ENCODE results near the gene PIAS1.
"Not testable (repeated sequence)": the region's sequence is repeated elsewhere in the genome, so short reads cannot be mapped to it uniquely, and the experiment has no call there.

Gene PIAS1

GRCh38 chr15:68166847-68167246 lies 112.7 kb downstream of the PIAS1 start:
- Histone ChIP-seq H3K4me3 (no peak overlapping the region), H3K9me3 (no peaks in the 10 kb centered on the region), H3K36me3 (replicated peaks) (peaks cover 15% of the 10 kb centered on the region)

GRCh38 chr15:68172037-68172436 lies 117.9 kb downstream of the PIAS1 start:
- in situ Hi-C loops (cut with MboI; ENCODE audit: low sequenced_read_pairs); H3K27me3 ChIP-seq (ENCODE audit: low read depth): not testable (repeated sequence)
- peaks cover 19% of the 10 kb centered on the region for H3K36me3 ChIP-seq (replicated peaks)

More at GRCh38 chr15:68166847-68167246, 112.7 kb downstream of the PIAS1 start:
- no peak for DNase-seq (ENCODE audit: low spot score in 2 of 2)
- no peaks in the 10 kb centered on the region for H3K27me3 ChIP-seq (ENCODE audit: low read depth)
- in situ Hi-C loops (cut with MboI; ENCODE audit: low sequenced_read_pairs): no loop called here
- H3K4me1 ChIP-seq: no peaks in the 10 kb centered on the region

GRCh38 chr15:68173119-68173518 lies 119.0 kb downstream of the PIAS1 start:
- Histone ChIP-seq H3K9me3 (no peaks in the 10 kb centered on the region), H3K36me3 (replicated peaks) (peaks cover 23% of the 10 kb centered on the region), H3K4me3 (no peak overlapping the region), H3K27me3 (ENCODE audit: low read depth) (no peaks in the 10 kb centered on the region), H3K4me1 (no peaks in the 10 kb centered on the region)
- in situ Hi-C loops (cut with MboI; ENCODE audit: low sequenced_read_pairs): no loop called here
- no peak for DNase-seq (ENCODE audit: low spot score in 2 of 2)

More at GRCh38 chr15:68172037-68172436, 117.9 kb downstream of the PIAS1 start:
- H3K4me1 ChIP-seq; H3K4me3 ChIP-seq; DNase-seq (ENCODE audit: low spot score in 2 of 2); H3K9me3 ChIP-seq: not testable (repeated sequence)

GRCh38 chr15:68175526-68175925 lies 121.4 kb downstream of the PIAS1 start:
- in situ Hi-C loops (cut with MboI; ENCODE audit: low sequenced_read_pairs): no loop called here
- Histone ChIP-seq H3K27me3 (ENCODE audit: low read depth) (no peaks in the 10 kb centered on the region), H3K4me1 (peaks cover 4% of the 10 kb centered on the region; the same call in 1 of the 2 replicates), H3K36me3 (replicated peaks) (peaks cover 16% of the 10 kb centered on the region), H3K9me3 (no peaks in the 10 kb centered on the region), H3K4me3 (no peak overlapping the region)
- no peak for DNase-seq (ENCODE audit: low spot score in 2 of 2)

- no peak for DNase-seq (ENCODE audit: low spot score in 2 of 2)
- no peaks in the 10 kb centered on the region for H3K27me3 ChIP-seq (ENCODE audit: low read depth)
- no peaks in the 10 kb centered on the region for H3K9me3 ChIP-seq
- H3K4me3 ChIP-seq: no peak overlapping the region
- in situ Hi-C loops (cut with MboI; ENCODE audit: low sequenced_read_pairs): no loop called here
- H3K4me1 ChIP-seq: peaks cover 4% of the 10 kb centered on the region; the same call in 1 of the 2 replicates
- peaks cover 27% of the 10 kb centered on the region for H3K36me3 ChIP-seq (replicated peaks)
These were observed 122.5 kb downstream of the PIAS1 start for GRCh38 chr15:68176601-68177000.

- no peak overlapping the region for H3K4me3 ChIP-seq
- H3K27me3 ChIP-seq (ENCODE audit: low read depth): no peaks in the 10 kb centered on the region
- peaks cover 32% of the 10 kb centered on the region for H3K36me3 ChIP-seq (replicated peaks)
- peaks cover 4% of the 10 kb centered on the region; the same call in 1 of the 2 replicates for H3K4me1 ChIP-seq
- in situ Hi-C loops (cut with MboI; ENCODE audit: low sequenced_read_pairs): no loop called here
- H3K9me3 ChIP-seq: no peaks in the 10 kb centered on the region
- no peak for DNase-seq (ENCODE audit: low spot score in 2 of 2)
These were observed 123.6 kb downstream of the PIAS1 start for GRCh38 chr15:68177742-68178141.

GRCh38 chr15:68183616-68184315 lies 129.7 kb downstream of the PIAS1 start:
- in situ Hi-C loops (cut with MboI; ENCODE audit: low sequenced_read_pairs): no loop called here
- Histone ChIP-seq H3K36me3 (replicated peaks) (peaks cover 63% of the 10 kb centered on the region), H3K4me1 (peaks cover 4% of the 10 kb centered on the region; the same call in 1 of the 2 replicates), H3K9me3 (no peaks in the 10 kb centered on the region), H3K4me3 (no peak overlapping the region), H3K27me3 (ENCODE audit: low read depth) (no peaks in the 10 kb centered on the region)
- no peak for DNase-seq (ENCODE audit: low spot score in 2 of 2)

GRCh38 chr15:68184616-68185480 lies 130.7 kb downstream of the PIAS1 start:
- Histone ChIP-seq H3K27me3 (ENCODE audit: low read depth) (no peaks in the 10 kb centered on the region), H3K9me3 (no peaks in the 10 kb centered on the region), H3K36me3 (replicated peaks) (peaks cover 72% of the 10 kb centered on the region), H3K4me1 (no peaks in the 10 kb centered on the region), H3K4me3 (no peak overlapping the region)
- DNase-seq (ENCODE audit: low spot score in 2 of 2): no peak
- in situ Hi-C loops (cut with MboI; ENCODE audit: low sequenced_read_pairs): no loop called here

- no peak overlapping the region for H3K4me3 ChIP-seq
- no peaks in the 10 kb centered on the region for H3K4me1 ChIP-seq
- H3K36me3 ChIP-seq (replicated peaks): peaks cover 75% of the 10 kb centered on the region
- in situ Hi-C loops (cut with MboI; ENCODE audit: low sequenced_read_pairs): no loop called here
- no peaks in the 10 kb centered on the region for H3K9me3 ChIP-seq
- no peak for DNase-seq (ENCODE audit: low spot score in 2 of 2)
- H3K27me3 ChIP-seq (ENCODE audit: low read depth): no peaks in the 10 kb centered on the region
These were observed 132.7 kb downstream of the PIAS1 start for GRCh38 chr15:68186671-68187397.

GRCh38 chr15:68187559-68187958 lies 133.4 kb downstream of the PIAS1 start:
- Histone ChIP-seq H3K4me3 (no peak overlapping the region), H3K36me3 (replicated peaks) (peaks cover 80% of the 10 kb centered on the region), H3K27me3 (ENCODE audit: low read depth) (no peaks in the 10 kb centered on the region), H3K9me3 (no peaks in the 10 kb centered on the region), H3K4me1 (no peaks in the 10 kb centered on the region)
- no peak for DNase-seq (ENCODE audit: low spot score in 2 of 2)
- in situ Hi-C loops (cut with MboI; ENCODE audit: low sequenced_read_pairs): no loop called here

GRCh38 chr15:68188647-68189046 lies 134.5 kb downstream of the PIAS1 start:
- H3K27me3 ChIP-seq (ENCODE audit: low read depth): no peaks in the 10 kb centered on the region
- H3K4me1 ChIP-seq: no peaks in the 10 kb centered on the region
- DNase-seq (ENCODE audit: low spot score in 2 of 2): no peak
- in situ Hi-C loops (cut with MboI; ENCODE audit: low sequenced_read_pairs): no loop called here
- peaks cover 86% of the 10 kb centered on the region for H3K36me3 ChIP-seq (replicated peaks)
- no peaks in the 10 kb centered on the region for H3K9me3 ChIP-seq
- H3K4me3 ChIP-seq: no peak overlapping the region

- no peak for DNase-seq (ENCODE audit: low spot score in 2 of 2)
- H3K4me3 ChIP-seq: no peak overlapping the region
- no peaks in the 10 kb centered on the region for H3K27me3 ChIP-seq (ENCODE audit: low read depth)
- in situ Hi-C loops (cut with MboI; ENCODE audit: low sequenced_read_pairs): no loop called here
- no peaks in the 10 kb centered on the region for H3K9me3 ChIP-seq
- peaks cover 77% of the 10 kb centered on the region for H3K36me3 ChIP-seq (replicated peaks)
- H3K4me1 ChIP-seq: no peaks in the 10 kb centered on the region
These were observed 135.9 kb downstream of the PIAS1 start for GRCh38 chr15:68190048-68190447.

- H3K4me1 ChIP-seq: no peaks in the 10 kb centered on the region
- no peak overlapping the region for H3K4me3 ChIP-seq
- no peak for DNase-seq (ENCODE audit: low spot score in 2 of 2)
- peaks cover 78% of the 10 kb centered on the region for H3K36me3 ChIP-seq (replicated peaks)
- no peaks in the 10 kb centered on the region for H3K27me3 ChIP-seq (ENCODE audit: low read depth)
- in situ Hi-C loops (cut with MboI; ENCODE audit: low sequenced_read_pairs): no loop called here
- no peaks in the 10 kb centered on the region for H3K9me3 ChIP-seq
These were observed 137.4 kb downstream of the PIAS1 start for GRCh38 chr15:68191555-68191954.
